GM18867 (cell line): Measurements from ENCODE around the gene ITGA11.

Experiments
- ATAC-seq: cut with Tn5 transposase; IDR thresholded peaks from one replicate; pipeline ENCODE4 v1.9.1; 2021; ENCODE audit warnings: mild to moderate bottlenecking, moderate library complexity; ENCODE audit not compliant: unreplicated experiment

ITGA11 gene

DNA sequence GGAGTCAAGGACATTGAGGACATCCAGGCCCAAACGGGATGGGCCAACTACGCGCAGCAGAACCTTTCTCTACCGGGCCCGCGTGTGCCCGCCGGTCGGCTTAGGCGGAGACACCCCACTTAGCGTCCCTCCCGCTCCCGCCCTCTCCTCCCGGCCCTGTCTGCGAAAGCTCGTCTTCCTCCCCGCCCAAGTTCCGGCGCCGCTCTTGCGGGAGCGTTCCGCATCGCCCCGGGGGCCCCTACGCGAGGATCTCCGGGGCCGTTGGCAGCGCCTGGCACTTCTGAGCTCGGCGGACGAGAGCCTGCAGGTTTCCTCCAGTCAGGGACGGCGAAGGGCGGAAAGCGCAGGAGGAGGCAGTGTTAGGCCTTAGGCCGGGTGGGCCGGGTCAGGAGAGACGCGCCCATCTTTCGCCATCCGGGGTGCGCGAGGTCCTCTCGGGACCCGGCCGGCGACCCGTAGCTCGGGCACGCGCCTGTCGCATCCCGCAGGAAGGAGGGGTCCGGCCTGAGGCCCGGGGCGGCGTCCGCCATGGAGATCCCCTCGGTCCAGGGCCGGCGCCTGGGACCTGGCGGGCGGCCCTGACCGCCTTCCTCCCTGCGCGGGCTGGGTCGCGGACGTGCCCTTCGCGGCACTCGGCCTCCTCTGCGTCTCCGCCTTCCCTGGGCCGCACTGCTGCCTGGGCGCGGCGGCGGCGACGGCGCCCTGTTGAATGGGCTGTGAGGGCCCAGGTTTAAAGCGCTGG lies 154.2 kb downstream of the ITGA11 start, which contains the start of gene FEM1B:
FEM1B (plus strand) TSS at position 143 of the 742 bp plus-strand sequence. CDS start 673 bp downstream, outside the sequence.
- ATAC-seq: peak; percentile 78

DNA sequence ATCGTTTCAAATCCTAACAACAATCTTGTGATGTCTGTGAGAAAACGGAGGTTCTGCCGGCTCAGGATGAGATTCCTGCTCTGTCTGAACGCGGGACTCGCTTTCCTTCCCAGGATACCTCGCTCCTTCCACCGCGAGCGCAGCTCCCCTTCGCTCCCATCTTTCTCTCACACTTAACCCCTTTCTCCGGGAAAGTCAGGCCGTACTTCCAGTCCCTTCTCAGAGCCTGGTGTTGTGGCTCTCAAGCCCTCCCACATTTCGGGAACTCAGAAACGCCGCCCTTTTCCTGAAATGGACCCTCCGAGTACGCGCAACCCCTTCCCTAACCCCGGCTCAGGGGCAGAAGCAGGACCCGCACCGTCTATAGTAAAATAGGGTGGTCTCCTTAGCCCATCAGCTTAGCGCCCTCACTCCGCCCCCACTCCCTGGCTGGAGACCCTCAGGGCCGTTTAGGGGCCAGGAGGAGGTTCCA lies 154.8 kb downstream of the ITGA11 start:
- no peak for ATAC-seq

DNA sequence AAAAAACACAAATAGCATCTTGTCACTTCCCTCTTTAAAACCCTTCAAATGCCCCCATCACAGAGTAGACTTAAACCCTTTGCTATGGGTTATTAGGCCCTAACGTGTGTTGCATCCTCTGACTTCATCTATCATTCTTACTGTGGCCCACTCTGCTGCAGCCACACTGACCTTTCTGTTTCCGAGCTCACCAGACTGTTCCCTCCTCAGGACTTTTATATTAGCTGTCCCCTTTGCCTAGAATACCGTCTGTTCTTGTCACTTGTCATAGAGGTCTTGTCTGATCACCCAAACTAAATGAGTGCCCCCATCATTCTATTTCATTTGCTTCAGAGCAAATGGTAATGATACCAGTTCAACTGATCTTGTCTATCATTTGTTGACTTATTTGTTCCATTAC lies 155.3 kb downstream of the ITGA11 start:
- ATAC-seq: no peak

DNA sequence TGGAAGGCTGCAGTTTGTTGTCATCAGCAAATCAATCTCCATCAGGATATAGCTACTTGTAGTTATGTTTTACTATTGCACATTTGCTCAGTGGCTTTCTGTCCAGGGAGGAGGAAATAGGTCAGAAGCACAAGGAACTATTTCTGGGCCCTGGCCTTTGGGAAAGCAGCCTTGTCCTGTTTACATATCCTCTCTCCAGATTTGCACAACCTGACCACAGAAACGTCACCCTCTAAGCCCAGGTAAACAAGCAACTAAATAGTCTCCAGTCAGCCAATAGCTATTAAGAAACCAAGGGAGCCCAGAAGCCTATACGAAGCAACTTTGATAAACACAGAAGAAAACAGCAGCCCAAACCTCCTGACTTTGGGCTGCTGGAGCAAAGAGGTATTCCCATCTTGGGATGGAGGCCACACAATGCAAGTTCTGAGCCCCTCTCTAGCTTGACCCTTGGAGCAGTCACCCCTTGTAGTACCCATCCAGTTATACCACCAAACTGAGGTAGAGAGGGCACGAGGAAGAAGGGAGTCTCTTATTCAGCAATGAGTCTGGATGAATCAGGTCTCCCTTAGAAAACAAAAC lies 156.7 kb downstream of the ITGA11 start:
- no peak for ATAC-seq

DNA sequence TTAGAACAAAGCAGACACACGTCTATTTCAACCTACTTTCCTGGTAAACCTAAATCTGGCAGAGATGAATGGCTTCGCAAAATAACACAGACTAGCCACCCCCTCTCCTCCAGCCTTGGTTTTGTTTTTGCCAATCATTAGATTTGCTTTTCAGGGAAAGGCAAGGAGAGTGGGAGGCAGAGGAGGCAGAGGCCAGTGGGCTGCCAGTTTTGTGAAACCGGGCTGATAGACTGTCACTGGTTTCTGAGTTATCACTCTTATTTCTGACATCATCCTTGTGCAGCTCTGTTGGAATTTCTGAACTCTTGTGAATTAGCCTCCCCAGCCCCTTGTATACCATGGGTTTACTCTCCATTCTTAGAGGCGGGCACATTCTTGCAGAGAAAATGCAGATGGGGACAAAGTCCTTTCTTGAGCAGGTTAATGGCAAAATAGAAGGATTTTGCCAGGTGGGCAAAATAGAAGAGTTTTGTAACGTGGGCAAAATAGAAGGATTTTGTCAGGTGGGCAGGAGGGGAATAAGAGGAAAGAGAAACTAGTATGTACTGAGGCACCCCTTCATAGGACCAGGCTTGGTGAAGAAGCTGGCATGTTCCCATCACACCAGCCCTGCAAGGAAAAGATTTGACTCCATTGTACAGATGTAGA lies 157.6 kb downstream of the ITGA11 start:
- no peak for ATAC-seq

DNA sequence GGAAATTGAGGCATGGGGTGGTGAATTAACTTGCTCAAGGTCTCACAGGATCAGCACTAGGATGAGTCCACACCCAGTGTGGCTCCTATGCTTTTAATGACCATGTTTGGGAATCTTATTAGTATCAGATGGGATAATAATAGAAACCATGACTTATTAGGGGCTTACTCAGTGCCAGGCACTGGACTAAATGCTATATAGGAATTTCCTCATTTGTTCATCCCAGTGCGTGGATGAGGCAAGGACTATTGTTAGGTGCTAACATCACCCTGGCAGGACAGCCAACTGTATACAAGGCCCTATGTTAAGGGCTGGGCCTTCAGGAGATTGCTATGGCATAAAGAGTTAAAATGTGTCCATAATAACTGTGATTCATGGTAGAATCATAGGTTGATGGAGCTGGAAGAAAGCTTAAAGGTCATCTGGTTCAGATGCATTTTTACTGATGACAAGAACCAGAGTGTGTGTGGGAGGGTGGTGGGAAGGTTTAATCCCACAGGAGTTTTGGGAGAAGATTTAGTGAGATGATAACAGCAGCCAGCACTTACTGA lies 159.2 kb downstream of the ITGA11 start:
- ATAC-seq: no peak

DNA sequence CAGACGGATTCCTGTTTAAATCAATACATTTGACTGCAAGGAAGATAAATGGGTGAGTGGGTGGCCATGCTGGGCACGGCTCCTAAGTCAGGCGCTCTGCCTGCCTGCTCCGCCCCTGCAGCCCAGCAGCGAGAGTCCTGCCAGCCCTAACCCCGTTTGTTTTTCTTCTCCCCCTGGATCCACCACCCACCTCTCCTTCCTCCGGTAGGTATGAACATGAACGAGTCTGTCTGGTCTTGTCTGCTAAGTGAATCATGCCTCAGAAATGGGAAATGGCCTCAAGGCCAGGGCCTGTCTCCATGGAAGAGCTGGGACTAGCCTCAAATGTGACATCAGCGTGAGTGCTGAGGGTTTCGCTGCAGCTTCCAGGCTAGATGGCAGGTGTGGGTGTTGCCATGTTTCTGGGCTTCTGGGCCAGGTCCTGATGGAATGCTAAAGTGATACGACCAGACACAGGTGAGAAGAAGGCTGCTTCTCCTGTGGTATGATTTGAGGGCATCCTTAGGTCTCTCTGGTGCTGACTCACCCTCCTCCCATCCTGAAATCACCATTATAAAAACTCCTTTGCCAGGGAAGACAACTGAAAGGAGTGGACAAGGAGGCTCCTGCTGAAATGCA lies 160.0 kb downstream of the ITGA11 start:
- no peak for ATAC-seq

DNA sequence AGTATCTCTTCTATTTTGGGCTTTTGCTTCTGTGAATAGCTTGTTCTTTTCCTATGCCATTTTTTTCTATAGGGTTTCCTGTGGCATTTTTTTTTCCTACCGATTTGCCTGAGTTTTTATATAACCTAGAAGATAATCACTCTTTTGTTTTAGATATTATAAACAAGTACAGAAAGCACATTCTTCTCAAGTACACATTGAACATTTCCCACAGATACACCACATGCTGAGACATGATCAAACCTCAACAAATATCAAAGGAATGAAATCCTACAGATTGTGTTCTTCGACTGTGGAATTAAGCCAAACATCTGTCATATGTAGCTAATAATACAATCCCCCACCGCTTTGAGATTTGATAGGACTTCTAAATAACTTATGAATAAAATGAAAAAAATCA lies 163.6 kb downstream of the ITGA11 start:
- ATAC-seq: no peak

DNA sequence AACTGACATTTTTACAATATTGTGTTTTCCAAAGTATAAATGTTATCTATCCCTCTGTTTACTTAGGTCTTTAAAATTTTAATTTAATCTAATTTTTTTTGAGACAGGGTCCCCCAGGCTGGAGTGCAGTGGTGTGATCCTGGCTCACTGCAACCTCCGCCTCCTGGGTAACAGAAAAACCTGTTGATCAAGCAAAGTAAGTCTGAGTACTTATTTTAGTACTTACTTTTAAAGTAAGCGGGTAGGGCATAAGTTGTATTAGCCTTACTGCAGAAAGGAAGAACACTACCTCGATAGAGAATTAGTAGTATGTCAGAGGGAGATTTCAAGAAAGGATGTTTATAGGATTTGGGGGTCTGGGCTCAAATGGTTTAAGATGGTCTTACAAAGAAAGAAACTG lies 166.3 kb downstream of the ITGA11 start:
- no peak for ATAC-seq

DNA sequence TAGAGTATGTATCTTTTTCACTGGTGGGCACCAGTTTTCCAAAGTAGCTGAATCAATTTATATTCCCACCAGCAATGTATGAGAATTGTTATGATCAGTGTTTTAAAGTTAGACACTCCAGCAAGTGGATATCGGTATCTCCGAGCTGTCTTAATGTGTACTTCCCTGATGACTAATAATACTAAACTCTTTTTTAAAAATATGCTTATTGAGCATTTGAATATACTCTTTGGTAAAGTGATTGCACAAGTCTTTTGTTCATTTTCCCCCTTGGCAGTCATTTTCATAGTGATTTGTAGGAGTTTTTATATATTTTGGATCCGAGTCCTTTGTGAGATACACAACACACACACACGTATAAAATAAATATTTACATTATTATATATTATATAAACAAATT lies 166.9 kb downstream of the ITGA11 start:
- no peak for ATAC-seq

DNA sequence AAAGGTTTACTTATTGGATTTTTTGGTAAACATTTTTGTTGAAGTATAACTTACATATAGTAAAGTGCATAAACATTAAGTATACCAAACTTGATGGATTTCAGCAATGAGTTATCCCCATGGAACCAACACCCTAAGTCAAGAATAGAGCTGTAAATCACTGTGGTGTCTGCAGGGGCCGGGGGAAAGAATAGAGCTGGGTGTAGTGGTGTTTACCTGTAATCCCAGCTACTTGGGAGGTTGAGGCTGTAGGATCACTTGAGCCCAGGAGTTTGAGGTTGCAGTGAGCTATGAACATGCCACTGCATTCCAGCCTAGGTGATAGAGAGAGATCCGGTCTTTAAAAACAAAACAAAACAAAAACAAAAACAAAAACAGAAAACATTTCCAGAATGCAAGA lies 167.7 kb downstream of the ITGA11 start:
- no peak for ATAC-seq

DNA sequence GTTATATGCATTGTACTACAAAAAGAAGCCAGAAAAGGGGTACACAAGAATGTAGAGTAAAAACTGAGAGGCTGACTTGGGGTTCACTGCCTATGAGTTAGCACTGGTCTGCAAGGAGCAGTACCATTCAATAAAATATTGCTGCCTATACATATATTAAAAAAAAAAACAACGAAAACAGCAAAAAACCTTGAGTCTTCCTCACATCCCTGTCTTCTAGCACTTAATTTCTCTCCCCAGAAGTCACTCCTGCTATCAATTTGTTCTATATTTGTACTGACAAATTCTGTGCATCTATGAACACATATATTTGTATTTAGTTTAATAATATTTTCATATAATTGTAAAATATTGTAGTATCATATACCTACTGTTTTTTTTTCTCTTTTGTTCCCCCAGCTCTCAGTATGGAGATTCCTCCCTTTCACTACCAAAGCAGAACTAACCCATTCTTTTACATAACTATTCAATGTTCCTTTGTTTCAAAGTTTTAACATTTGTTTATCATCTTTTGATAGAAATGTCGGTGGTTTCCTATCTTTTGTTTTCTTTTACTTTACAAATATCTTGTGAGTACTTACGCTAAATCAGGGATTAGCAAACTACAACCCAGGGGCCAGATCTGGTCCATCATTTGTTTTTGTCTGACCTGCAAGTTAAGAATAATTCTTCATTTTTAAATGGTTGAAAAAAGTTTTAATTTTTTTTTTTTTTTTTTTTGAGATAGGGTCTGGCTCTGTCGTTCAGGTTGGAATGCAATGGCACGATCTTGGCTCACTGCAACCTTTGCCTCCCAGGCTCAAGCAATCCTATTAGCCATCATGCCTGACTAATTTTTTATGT lies 169.2 kb downstream of the ITGA11 start:
- no peak for ATAC-seq

DNA sequence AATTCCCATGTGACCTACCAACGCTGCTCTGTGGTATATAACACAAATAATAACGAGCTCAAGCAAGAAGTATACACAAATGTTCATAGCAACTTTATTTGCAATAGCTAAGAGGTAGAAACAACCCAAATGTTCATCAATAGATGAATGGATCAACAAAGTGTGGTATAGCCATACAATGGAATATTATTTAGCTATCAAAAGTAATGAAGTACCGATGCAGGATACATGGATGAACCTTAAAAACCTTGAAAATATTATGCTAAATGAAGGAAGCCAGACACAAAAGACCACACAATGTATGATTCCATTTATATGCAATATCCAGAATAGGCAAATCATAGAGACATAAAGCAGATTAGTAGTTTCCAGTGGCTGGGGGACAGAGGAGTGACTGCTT lies 170.0 kb downstream of the ITGA11 start:
- no peak for ATAC-seq

DNA sequence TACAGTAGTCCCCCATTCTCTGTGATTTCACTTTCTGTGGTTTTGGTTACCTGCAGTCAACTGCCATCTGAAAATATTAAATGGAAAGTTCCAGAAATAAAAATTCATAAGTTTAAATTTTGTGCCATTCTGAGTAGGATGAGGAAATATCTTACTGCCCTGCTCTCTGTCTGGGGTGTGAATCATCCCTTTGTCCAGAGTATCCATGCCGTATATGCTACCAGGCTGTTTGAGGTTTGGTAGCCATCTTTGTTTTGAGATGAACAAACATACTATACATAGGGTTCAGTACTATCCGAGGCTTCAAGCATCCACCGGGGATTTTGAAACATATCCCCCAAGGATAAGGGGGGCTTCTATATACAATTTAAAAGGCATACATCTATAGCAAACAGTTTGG lies 170.7 kb downstream of the ITGA11 start:
- no peak for ATAC-seq

DNA sequence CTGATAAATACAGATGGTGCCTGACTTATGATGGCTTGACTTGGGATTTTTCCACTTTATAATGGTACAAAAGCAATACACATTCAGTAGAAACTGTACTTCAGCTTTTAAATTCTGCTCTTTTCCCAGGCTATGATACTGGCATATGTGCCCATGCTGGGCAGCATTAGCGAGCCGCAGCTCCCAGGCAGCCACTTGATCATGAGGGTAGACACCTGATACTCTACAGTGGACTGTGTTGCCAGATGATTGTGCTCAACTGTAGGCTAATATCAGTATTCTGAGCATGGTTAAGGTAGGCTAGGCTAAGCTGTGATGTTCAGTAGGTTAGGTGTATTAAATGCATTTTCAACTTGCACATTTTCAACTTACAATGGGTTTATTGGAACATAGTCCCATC lies 172.1 kb downstream of the ITGA11 start:
- no peak for ATAC-seq

DNA sequence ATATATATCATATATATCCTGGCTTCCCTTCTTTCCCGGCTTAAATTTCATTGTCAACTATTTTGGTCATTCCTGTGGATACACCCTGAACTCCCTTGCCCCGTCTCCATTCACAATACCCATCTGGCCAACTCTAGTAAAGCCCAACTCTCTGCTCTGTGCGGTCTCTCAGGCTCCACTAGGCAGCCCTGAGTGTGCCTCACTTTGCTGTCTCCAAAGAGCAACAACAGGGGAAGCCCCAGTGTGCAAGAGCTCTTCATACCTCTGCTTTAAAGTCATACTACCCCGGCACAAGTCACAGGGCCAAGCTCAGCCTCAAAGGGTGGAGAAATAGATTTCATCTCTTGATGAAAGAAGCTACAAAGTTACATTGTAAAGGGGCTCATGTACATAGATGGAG lies 173.3 kb downstream of the ITGA11 start:
- ATAC-seq: no peak

DNA sequence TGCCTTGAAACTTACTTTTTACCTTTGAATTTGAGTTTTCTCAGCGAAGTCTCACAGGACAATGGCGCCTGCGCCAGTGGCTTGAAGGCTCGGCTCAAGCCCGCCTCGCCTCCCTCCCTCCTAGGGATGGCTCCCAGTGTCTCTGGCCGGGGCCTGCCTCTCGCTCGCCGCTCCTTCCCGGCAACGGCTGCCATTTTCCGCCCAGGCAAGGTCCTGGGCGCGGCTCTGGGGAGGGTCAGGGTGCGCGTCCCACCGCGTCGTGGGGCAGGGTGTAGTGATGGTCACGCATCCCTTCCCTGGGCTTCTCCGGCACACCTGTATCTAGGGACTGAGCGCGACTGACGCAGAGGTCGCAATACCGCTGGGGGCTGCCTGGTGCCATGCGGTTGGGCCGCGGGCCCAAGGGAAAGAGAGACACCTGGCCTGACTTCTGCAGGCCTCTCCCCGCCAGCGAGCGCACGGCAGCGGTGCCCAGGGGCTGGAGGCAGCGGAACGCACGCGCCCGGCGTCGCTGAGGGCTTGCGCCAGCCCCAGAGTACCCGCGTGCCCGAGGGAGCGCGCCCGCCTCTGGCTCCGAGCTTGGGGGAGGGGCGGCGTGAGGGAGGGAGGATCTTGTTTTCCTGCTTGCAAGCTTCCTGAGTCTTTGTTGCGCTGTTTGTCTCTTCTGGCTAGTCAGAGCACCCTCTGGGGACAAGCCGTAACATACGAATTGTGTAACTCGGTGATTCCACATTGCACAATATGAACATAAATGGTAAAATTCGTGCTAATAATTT lies 175.1 kb downstream of the ITGA11 start:
- no peak for ATAC-seq

DNA sequence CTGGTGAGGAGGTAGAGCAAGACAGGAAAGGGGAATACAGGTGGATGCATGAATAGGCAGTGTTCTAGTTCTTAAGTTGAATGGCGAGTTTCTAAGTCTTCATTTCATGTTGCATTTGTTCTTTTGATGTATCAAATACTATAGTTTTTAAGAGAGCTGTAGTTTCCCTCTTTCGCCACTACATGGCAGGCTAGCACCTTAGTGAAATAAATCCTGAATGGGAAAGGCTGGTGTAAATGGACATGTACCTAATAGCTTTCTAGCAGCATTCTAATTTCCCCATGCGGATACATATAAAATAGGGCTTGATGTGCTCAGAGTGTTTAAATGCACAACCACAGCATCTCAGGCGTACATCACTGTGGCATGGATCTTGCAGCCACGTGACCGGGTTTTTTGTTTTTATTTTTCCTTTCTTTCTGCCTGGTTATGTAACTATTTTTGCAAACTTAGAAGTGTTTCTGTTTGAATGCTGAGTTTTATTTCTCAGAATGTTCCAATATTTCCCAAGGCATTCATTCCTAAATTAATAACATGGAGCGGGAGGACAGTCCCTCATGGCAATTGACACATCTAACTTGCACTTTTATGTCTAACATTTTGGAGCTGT lies 178.9 kb downstream of the ITGA11 start:
- peak; percentile 53 for ATAC-seq

DNA sequence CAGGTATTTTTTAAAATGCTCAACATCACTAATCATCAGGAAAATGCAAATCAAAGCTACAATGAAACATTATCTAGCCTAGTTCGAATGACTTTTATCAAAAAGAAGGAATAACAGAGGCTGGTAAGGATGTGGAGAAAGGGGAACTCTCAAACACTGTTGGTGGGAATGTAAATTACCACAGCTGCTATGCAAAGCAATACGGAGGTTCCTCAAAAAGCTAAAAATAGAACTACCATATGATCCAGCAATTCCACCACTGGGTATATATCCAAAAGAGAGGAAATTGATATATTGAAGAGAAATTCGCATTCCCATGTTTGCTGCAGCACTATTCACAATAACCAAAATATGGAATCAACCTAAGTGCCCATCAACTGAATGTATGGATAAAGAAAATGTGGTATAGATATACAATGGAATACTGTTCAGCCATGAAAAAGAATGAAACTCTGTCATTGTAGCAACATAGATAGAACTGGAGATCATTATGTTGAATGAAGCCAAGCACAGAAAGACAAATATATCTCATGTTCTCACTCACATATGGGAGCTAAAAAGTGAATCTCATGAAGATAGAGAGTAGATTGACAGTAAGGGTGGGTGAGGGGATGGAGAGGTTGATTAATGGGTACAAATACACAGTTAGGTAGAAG lies 182.8 kb downstream of the ITGA11 start:
- no peak for ATAC-seq
